ENCODE data around the gene DYRK1A. TPM values are rescaled to one million over a fixed set of nuclear protein-coding genes. Genes with fewer than 3 reads are reported as not detected.

DYRK1A gene
- total RNA-seq, 1 donor from 2014 or later = 64.6 TPM

GRCh38 chr21:37473491-37473890 lies 106.9 kb downstream of the DYRK1A start:
- Histone ChIP-seq H3K27me3 (ENCODE audit: low read depth) (no peaks in the 10 kb centered on the region), H3K4me1 (peaks cover 90% of the 10 kb centered on the region), H3K9me3 (replicated peaks) (no peaks in the 10 kb centered on the region), H3K4me3 (no peak overlapping the region), H3K27ac (replicated peaks) (no peak overlapping the region), H3K36me3 (peaks cover 11% of the 10 kb centered on the region)
- TF ChIP-seq CTCF (IDR thresholded peaks at IDR 0.05; ENCODE audit: borderline replicate concordance) = no peak
- intact Hi-C loops (cut with micrococcal nuclease) = no loop called here
- DNase-seq = no peak

- H3K9me3 ChIP-seq (replicated peaks) = no peaks in the 10 kb centered on the region
- no peak overlapping the region for H3K27ac ChIP-seq (replicated peaks)
- intact Hi-C loops (cut with micrococcal nuclease) = no loop called here
- H3K36me3 ChIP-seq = peaks cover 14% of the 10 kb centered on the region
- H3K4me1 ChIP-seq = peaks cover 90% of the 10 kb centered on the region
- TF ChIP-seq CTCF (IDR thresholded peaks at IDR 0.05; ENCODE audit: borderline replicate concordance) = no peak
- DNase-seq = no peak
- H3K4me3 ChIP-seq = no peak overlapping the region
- no peaks in the 10 kb centered on the region for H3K27me3 ChIP-seq (ENCODE audit: low read depth)
Observed at GRCh38 chr21:37474342-37474741, 107.8 kb downstream of the DYRK1A start.

- Histone ChIP-seq H3K36me3 (peaks cover 14% of the 10 kb centered on the region), H3K27me3 (ENCODE audit: low read depth) (no peaks in the 10 kb centered on the region), H3K9me3 (replicated peaks) (no peaks in the 10 kb centered on the region), H3K4me1 (peaks cover 90% of the 10 kb centered on the region), H3K4me3 (no peak overlapping the region), H3K27ac (replicated peaks) (peak overlapping the region; percentile 3)
- DNase-seq = no peak
- intact Hi-C loops (cut with micrococcal nuclease) = no loop called here
- TF ChIP-seq CTCF (IDR thresholded peaks at IDR 0.05; ENCODE audit: borderline replicate concordance) = no peak
Observed at GRCh38 chr21:37475186-37475868, 108.8 kb downstream of the DYRK1A start.

GRCh38 chr21:37478794-37479193 lies 112.2 kb downstream of the DYRK1A start:
- Histone ChIP-seq H3K27me3 (ENCODE audit: low read depth) (no peaks in the 10 kb centered on the region), H3K4me1 (peaks cover 55% of the 10 kb centered on the region), H3K36me3 (peaks cover 24% of the 10 kb centered on the region), H3K9me3 (replicated peaks) (no peaks in the 10 kb centered on the region), H3K4me3 (no peak overlapping the region), H3K27ac (replicated peaks) (peak overlapping the region; percentile 4)
- TF ChIP-seq CTCF (IDR thresholded peaks at IDR 0.05; ENCODE audit: borderline replicate concordance) = no peak
- intact Hi-C loops (cut with micrococcal nuclease) = no loop called here
- no peak for DNase-seq

GRCh38 chr21:37483776-37484175 lies 117.2 kb downstream of the DYRK1A start:
- H3K4me3 ChIP-seq = no peak overlapping the region
- H3K9me3 ChIP-seq (replicated peaks) = no peaks in the 10 kb centered on the region
- no peaks in the 10 kb centered on the region for H3K27me3 ChIP-seq (ENCODE audit: low read depth)
- intact Hi-C loops (cut with micrococcal nuclease) = no loop called here
- TF ChIP-seq CTCF (IDR thresholded peaks at IDR 0.05; ENCODE audit: borderline replicate concordance) = no peak
- no peak overlapping the region for H3K27ac ChIP-seq (replicated peaks)
- no peak for DNase-seq
- H3K36me3 ChIP-seq = peaks cover 41% of the 10 kb centered on the region
- H3K4me1 ChIP-seq = peaks cover 17% of the 10 kb centered on the region

Measured in left ventricle myocardium inferior (tissue), 1 donor.